Stimulated activated CD8-positive, alpha-beta memory T cell treated with anti-CD3 and anti-CD28 coated beads, Interleukin-12 subunit alpha, Interleukin-12 subunit beta, amount 100 ng/mL, for 24 hours (primary cell): Measurements from ENCODE around the gene CSNK1A1.
"Not testable (repeated sequence)": the region's sequence is repeated elsewhere in the genome, so short reads cannot be mapped to it uniquely, and the experiment has no call there.

Experiments
- DNase-seq: peaks from one replicate; pipeline ENCODE4 v3.0.0-alpha.2; 2020; ENCODE audit errors: extremely low read depth

The CSNK1A1 gene

DNA sequence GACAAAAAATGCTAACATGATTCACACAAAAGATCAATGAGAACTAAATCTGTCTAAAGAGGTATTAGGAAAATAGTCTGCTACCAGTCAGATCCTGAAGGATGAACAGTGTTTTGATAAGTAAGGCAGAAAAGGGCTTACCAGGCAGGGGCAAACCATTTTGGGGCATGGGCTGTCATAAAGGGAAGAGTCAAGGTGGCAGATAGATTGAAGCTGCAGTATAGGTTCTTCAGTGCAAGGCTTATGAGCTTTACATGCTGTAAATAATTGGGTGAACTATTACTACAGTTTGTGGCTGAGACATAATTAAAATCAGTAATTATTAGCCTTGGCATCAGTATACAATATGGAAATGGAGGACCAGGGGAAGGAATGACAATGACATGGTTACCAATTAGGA lies 21.8 kb downstream of the CSNK1A1 start:
- no peak for DNase-seq

DNA sequence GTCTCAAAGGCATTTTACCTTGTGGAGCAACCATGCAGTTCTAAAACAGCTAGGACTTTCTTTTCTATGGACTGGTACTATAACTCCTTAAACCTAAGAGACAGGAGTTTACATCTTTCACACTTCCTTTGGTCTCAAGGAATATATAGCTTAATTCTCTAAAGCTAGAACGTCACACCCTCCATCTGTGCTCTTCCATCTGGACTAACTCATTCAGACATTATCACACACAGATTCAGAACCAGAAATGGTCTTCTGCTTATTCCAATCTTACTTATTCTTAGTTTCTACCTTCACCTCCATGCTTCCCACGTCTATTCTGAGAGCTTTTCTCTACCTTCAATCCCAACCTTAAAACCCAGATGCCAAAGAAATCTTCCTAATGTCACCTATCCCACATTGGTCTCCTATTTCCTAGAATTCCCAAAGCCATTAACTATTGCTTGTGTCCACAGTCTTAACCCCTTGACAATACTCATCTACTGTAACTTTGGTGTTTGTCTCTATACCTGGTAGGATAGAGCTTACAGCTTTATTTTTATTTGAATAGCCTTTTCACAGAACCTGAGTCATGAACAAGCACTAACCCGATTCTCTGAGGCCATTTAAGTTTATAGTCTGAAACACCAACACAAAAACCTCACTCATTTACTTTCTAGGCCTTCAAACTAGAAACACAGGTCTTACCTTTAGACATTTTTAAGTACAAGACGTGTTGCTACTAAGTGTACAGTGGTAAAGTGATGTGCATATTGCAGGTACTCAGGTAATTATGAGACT lies 22.8 kb downstream of the CSNK1A1 start:
- DNase-seq = no peak

DNA sequence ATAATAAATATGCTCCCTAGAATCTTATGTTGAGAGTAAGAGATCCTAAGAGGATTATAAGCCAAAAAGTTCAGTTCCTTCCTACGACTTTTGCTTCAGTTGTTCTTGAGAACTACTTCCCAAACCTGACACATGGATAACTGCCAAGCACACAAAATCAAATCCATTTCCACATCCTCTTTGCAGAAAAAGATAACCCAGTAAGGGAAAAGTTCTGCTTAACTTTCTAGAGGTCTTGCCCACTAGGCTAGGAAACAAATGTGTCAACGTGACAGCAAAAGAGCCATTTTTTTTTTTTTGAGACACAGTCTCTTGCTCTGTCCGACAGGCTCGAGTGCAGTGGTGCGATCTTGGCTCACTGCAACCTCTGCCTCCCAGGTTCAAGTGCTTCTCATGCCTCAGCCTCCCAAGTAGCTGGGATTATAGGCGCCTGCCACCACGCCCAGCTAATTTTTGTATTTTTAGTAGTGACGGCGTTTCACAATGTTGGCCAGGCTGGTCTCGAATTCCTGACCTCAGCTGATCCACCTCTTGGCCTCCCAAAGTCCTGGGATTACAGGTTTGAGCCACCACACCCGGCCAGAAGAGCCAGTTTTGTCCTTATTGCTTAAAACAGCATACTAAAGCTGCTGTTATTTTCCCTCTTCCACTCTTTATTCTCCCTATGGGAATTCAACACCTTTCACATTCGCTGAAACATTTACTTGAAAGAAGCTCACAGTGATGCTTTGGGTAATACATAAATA lies 24.2 kb downstream of the CSNK1A1 start:
- no peak for DNase-seq

DNA sequence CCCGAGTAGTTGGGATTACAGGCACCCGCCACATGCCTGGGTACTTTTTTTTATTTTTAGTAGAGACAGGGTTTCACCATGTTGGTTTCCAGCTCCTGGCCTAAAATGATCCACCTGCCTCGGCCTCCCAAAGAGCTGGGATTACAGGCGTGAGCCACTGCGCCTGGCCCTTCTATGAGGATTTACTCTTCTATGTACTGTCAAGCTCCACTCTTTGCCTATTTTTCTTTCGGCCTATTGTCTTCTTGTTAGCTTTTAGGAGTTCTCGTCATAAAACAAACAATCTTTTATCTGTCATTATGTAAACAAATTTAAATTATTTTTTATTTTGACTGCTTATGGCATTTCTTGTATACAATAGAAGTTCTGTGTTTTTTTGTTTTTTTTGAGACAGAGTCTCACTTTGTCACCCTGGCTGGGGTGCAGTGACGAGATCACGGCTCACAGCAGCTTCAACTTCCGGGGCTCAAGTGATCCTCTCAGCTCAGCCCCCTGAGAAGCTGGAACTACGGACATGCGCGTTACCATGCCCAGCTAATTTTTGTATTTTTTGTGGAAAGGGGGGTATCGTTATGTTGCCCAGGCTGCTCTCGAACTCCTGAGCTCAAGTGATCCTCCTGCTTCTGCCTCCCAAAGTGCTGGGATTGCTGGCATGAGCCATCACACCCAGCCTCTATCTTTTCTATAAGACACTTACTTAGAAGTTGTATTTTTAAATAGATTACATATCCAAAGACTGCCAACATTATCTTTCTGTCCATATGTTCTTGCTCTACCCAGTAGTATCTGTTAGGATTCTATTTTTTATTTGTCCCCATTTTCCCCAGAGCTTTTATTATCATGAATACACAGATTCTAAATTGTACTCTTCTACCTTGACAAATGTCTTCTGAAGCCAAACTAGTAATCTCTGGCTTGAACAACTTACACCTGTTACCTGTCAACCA lies 29.2 kb downstream of the CSNK1A1 start:
- no peak for DNase-seq

DNA sequence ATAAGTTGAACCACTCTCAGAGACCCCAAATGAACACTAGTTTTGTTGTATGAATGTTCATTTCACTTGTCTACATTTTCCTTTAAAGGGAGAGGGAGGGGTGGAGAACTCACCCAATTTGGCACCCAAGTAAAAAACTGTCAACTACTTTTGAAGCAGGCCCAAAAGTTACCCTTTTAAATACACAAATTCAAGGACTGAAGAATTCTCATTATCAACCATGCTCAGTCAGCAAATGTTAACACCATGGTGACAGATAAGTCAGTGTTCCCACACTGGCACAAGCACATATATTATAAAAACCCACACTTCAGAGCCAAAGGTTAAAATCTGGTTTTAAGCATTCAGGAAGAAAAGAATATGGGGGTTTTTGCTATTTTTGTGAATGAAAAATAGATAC lies 31.6 kb downstream of the CSNK1A1 start:
- DNase-seq = no peak

DNA sequence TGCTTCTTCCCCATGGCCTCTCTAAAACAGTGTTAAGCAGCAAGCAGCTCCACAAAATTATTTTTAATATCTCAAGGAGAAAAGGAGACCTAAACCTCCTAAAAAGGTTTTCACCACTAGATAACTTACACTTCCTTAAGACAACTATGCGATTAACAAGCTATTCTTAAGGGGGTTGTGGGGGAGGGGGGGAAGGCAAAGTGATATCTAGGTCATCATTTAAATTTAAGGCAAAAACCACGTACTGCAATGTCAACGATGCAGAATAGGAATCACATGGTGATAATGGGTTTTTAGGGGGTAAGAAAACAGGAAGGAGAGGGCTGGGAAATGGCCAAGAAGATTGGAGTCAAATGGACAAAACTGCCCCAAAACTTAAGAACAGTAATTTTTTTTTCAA lies 32.6 kb downstream of the CSNK1A1 start:
- no peak for DNase-seq

DNA sequence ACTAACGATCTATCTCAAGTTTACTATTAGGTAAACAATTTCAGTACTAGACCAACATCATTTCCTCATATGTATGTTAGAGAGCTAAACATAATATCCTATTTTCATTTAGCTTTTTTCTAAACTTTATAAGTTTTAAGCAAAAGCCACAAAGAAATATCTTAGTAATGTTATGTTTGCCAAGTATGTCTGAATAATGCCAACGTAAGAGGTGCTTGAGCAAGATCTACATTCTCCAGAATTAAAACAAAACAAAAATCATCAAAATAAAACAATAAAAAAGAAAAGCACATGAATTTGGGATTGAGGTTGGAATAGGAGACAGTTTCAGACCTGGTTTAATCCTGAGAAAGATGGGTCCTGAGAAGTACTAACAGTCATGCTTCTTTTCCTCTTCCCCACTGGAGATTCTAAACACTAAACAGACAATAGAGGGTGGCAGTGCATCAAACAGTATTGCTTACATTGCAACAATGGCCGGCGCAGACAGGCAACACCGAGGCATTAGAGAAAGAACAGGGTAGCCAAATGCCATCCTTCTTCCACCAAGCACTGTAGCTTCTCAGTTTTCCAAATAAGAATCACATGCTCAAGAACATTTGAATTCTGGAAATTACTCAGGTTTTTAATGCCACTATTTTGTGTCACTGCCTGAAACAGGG lies 33.6 kb downstream of the CSNK1A1 start:
- DNase-seq = no peak

DNA sequence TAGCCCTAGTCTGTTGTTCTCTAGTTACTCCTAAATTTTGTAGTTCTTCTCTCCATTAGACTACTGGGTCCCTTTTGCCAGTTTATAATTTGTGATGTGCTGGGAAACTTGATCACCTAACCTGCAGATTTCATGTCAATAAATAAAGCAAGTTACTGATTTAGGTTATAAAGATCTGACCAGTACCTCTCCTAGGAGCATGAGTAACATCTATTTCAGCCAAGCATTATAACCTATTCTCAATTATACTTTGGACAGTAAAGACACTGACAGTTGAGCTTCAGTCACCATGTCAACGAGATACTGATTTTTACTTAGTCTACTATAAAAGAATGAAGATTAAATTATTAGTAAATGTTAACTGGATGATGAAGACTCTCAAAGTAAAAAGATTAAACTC lies 36.7 kb downstream of the CSNK1A1 start:
- DNase-seq = no peak

DNA sequence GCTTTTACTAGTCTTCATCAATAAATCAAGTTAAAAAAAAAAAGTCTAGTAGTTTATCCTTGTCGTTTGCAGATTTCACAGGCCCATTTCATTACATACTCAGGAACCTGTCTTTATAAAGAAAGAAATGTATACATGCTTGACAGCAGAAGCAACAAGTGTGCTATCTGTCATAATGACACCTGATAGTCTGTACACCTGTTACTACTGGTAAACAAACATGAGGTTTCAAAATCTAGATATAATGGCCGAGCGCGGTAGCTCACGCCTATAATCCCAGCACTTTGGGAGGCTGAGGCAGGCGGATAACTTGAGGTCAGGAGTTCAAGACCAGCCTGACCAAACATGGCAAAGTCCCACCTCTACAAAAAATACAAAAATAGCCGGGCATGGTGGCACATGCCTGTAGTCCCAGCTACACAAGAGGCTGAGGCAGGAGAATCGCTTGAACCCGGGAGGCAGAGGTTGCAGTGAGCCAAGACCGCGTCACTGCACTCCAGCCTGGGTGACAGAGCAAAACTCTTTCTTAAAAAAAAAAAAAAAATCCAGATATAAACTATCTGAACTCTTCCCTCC lies 37.8 kb downstream of the CSNK1A1 start:
- DNase-seq = not testable (repeated sequence)

DNA sequence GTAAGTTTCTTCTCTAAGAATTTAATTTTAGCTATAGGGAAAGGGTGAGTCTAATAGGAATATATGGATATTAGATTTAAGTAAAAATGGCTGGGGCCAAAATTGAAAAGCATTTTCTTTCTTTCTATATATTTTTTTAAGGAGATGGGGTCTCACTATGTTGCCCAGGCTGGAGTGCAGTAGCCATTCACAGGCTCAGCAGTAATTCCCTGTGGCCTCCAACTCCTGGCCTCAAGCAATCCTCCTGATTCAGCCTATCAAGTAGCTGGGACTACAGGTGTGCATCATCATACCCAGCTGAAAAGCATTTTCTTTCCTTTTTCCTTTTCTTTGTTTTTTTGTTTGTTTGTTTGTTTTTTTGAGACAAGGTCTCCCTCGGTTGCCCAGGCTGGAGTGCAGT lies 41.1 kb downstream of the CSNK1A1 start:
- DNase-seq = no peak

DNA sequence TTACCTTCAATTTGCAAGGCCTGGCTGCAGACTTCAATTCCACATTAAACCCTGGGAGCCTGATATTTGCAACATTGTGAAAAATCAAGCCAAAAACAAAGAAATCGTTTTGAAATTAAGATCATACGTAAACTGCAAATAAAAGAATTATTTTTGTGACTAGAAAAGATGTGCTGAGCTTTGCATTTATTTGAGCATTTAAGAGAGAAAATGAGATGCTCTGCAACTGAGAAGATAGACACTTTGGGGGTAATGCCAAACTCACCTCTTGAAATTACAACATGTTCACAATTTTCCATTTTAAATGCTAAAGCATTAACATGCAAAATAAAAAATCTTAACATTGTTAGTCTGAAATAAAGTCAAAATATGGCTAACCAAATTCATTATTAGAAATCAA lies 46.6 kb downstream of the CSNK1A1 start:
- DNase-seq = no peak

DNA sequence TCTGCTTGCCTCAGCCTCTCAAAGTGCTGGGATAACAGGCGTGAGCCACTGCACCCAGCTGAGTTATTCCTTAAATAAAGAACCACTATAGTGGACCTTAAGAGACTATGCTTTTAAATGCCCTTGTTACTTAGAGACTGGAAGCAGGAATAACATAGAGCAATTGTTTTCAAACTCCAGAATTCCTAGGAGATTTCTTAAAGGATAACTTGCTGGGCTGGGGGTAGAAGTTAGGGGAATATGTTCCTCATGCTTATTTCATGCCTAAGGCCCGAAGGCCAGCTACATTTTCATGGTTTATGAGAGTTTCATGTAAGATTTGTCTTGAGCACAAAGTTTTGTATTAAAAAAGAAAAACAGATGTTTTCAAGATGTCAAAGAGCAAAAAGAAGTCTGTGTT lies 48.2 kb downstream of the CSNK1A1 start:
- no peak for DNase-seq

DNA sequence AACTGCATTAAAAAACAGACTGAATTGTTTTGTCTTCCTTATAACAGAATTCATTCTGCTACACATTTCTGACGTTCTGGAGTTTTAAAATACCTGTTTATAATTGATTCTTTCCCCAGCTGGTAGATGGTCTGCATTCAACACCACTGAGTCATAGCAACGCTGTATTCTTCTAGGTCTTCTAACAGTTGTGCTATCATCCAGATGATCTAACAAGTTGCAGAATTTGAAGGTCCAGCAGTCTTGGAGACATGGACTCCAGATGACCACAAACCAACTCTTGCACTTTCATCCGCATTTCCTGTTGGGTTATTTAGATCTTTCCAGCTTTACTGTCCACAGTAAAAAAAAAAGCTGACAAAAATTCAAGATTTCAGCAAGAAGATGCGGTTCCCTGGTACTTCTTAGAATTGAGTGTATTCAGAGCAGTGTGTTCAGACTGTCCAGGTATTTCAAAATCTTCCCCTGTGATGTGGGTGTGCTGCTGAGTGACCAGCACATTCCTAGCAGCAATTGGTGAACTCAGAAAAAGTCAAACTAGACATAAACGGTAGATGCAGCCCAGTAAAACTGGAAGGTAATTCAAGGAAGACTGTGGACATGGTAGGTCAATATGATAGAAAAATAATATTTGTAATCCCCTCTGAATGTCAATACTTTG lies 50.2 kb downstream of the CSNK1A1 start:
- no peak for DNase-seq

DNA sequence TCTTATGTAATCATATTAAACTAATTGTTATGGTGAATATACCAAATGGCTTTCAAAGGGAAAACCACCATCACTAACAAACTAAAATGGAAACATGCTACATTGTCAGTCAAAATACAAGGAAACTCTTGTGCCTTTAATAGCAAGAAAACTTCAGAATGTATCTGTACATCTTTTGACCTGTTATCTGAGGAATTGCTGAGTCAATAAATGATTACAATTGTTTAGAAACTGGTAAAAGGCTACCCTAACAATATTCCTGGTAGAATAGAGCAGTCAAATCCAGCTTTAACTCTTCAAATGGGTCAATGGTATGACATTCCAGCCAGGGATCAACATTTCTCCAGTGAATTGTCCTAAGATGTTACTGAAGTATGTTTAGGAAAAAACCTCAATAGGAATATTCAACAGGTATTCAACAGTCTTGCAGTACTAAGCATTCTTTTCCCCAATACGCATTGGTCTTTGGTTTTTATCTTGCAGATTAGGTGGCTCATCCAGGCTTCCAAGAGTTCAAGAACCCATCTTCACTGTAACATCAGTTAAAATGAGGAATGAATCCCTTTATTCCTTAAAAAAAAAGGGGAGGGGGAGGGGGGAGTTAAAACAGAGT lies 52.4 kb downstream of the CSNK1A1 start:
- no peak for DNase-seq

DNA sequence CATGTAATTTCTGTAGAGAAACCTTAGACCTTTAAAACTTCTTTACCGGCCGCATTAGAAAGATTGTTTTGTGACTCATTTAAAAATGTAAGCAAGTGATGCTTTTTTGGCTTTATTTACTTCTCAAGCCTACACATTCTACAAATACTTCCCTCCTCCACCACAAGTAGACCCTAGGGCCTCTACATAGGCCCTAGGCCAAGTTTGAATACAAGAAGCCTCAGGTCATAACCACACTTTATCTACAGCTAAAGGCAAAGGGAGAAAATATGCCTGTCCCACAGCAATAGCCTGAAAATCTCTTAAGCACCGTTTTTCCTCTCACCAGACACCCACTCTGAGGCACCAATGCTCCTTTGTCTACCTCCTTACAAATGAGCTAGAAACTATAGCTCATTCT lies 53.9 kb downstream of the CSNK1A1 start:
- DNase-seq = no peak

DNA sequence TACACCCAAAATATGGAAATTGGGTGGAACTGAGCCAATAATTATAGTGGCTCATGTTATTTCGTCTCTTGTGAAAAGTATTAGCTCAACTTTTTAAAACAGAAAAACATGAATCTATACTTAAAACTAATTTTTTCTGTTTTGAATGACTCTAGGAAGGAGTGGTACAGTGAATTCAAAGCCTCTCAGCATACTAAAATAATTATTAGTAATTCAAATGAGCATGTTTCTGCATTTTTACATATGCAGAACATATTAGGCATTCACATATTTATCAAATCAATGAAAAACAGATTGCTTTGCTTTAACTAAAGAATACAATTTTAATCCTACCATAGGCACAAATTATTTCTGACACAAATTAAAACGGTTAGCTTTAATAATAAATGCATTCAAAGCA lies 54.3 kb downstream of the CSNK1A1 start:
- no peak for DNase-seq

DNA sequence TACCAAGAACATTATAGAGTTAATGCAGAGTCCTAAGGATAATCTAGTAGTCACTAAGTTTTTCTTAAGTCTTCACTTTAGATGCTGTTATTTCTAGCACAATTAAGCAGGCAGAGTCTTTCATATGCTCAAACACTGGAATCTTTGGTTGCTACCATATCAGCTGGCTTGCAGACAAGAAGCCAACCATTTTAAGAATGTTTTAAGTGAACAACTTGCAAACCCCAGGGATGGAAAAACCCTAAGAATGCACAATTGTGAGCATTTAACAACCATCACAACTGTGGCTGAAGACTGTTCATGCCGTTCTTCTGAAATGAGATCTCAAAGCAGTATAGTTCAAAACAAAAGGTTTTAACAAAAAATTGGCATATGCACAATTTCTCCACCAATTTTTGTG lies 55.1 kb downstream of the CSNK1A1 start:
- DNase-seq = no peak

DNA sequence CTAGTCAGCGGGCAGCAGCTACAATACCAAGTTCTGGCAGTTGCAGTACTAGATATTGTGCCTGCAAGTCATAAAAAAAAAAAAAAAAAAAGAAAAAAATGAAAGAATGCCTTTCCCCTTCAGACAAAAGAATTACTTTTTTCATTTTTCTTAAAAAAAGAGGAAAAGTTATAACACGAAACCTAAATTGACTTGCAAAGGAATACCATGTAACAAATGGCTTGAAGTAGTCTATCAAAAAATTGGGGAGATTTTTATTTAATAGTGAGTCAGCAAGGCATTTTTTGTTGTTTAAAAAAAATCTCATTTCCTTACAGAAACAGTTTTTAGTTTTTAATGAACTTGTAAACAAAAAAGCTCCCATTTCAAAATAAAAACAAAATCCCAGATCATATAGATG lies 55.6 kb downstream of the CSNK1A1 start:
- no peak for DNase-seq

DNA sequence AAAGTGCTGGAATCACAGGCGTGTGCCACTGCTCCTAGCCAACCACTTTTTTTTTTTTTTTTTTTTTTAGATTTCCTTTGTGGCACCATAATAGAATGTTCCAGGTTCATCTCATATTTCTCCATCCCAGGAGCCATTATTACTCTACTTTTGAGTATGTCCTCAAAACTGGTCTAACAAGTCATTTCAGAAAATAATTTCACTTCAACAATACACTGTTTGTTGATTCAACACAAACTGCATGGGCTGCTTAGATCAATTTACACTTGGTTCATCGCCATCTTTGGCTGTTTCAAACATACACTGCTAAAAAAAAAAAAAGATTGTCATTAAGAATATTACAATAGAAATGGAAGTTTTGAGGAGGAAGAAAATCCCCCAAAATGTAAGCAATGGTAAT lies 57.9 kb downstream of the CSNK1A1 start:
- DNase-seq = no peak

DNA sequence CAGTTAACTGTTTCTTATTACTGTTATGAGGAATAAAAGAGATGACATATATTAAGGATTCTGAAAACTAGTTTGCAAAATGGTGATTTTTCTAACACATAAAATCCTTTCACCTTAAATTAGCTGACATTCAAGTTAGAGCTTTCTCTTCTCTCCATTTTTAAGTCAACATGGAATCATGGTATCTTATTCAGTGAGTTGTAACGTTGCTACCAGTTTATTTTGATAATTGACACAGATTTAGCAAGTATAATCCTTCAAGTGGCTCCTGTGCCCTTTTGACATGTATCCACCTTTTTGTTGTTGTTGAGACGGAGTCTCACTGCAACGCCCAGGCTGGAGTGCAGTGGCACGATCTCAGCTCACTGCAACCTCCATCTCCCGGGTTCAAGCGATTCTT lies 58.5 kb downstream of the CSNK1A1 start:
- DNase-seq = no peak
